Measurements from ENCODE around the gene HTN3.
"Not testable (repeated sequence)": the region's sequence is repeated elsewhere in the genome, so short reads cannot be mapped to it uniquely, and the experiment has no call there.

The HTN3 gene

GRCh38 chr4:70028159-70028558, at the start of gene HTN3:
Gene HTN3, plus strand, starts transcription at chr4:70028459. Its CDS starts 2,282 bp downstream, at chr4:70030741.
- DNase-seq; intact Hi-C loops (cut with DNase I): not testable (repeated sequence)

GRCh38 chr4:69984030-69984443, 44.2 kb upstream of the HTN3 start:
- intact Hi-C loops (cut with DNase I): no loop called here
- DNase-seq: peak in 8 of 42 donors; percentile 0 to 38 (median 10)

DNA sequence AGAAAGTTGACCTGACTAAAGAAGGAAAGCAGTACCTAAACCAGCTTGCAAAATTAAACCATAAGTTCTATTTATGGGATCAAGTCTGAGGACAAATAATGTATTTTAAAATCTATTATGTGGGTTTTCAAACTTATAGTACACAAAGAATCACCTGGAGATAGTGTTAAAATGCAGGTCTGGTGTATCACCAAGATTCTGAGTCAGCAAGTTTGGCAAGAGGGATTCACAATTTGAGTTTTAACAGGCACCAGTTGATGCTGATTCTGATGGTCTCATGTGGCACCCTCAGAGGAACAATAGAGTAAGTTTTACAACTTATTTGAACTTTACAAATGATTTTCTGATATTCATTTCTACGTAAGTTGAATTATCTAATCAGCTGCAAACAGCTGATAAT, 41.6 kb upstream of the HTN3 start:
- intact Hi-C loops (cut with DNase I): no loop called here
- DNase-seq: no peak

GRCh38 chr4:69991016-69991415, 37.2 kb upstream of the HTN3 start:
- intact Hi-C loops (cut with DNase I): no loop called here
- DNase-seq: no peak

DNA sequence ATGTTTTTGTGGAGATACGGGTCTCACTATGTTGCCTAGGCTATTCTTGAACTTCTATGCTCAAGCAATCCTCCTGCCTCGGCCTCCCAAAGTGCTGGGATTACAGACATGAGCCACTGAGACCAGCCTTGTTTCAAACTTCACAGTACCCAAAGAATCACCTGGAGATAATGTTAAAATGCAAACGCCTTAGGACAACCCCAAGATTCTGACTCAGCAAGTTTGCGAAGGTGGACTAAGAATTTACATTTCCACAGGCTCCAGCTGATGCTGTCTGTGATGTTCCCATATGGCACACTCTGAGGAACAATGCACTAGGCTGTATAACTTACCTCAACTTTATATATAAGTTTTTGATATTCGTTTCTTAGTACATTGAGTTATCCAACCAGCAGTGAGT, 33.5 kb upstream of the HTN3 start:
- no peak for DNase-seq
- intact Hi-C loops (cut with DNase I): no loop called here

GRCh38 chr4:69995526-69996016, 32.7 kb upstream of the HTN3 start, which contains the start of gene STATH:
Gene STATH, plus strand, starts transcription at chr4:69995966. Its CDS starts 2,472 bp downstream, at chr4:69998438.
- intact Hi-C loops (cut with DNase I): no loop called here

GRCh38 chr4:69999420-69999819, 28.8 kb upstream of the HTN3 start:
- intact Hi-C loops (cut with DNase I): no loop called here

More at GRCh38 chr4:69995526-69996016, 32.7 kb upstream of the HTN3 start, which contains the start of gene STATH:
- no peak for DNase-seq

GRCh38 chr4:70000711-70001110, 27.5 kb upstream of the HTN3 start:
- DNase-seq: no peak
- intact Hi-C loops (cut with DNase I): no loop called here

More at GRCh38 chr4:69999420-69999819, 28.8 kb upstream of the HTN3 start:
- no peak for DNase-seq

- intact Hi-C loops (cut with DNase I): no loop called here
- DNase-seq: no peak
Measured at GRCh38 chr4:70002507-70002906, 25.8 kb upstream of the HTN3 start.

- no peak for DNase-seq
- intact Hi-C loops (cut with DNase I): no loop called here
Measured at GRCh38 chr4:70008771-70009170, 19.5 kb upstream of the HTN3 start.

- DNase-seq; intact Hi-C loops (cut with DNase I): not testable (repeated sequence)
Measured at GRCh38 chr4:70019006-70019405, 9.3 kb upstream of the HTN3 start.

- intact Hi-C loops (cut with DNase I): no loop called here
- no peak for DNase-seq
Measured at GRCh38 chr4:70023218-70023617, 5.0 kb upstream of the HTN3 start.

DNA sequence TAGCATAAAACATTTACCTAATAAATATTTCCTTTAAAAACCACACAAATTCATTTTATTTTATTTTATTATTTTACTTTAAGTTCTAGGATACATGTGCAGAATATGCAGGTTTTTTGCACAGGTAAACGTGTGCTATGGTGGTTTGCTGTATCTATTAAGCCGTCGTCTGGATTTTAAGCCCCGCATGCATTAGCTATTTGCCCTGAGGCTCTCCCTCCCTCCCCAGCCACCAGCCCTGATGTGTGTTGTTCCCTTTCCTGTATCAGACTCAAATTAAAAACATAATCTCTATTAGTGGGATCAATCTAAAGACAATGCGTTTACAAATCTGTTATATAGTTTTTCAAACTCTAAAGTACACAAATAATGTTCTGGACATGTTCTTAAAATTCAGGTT, 1.2 kb upstream of the HTN3 start:
- intact Hi-C loops (cut with DNase I): no loop called here

GRCh38 chr4:70037559-70037958, 9.3 kb downstream of the HTN3 start:
- DNase-seq; intact Hi-C loops (cut with DNase I): not testable (repeated sequence)

More for the DNA sequence above, 1.2 kb upstream of the HTN3 start:
- DNase-seq: no peak

GRCh38 chr4:70039928-70040327, 11.7 kb downstream of the HTN3 start:
- DNase-seq; intact Hi-C loops (cut with DNase I): not testable (repeated sequence)

- no peak for DNase-seq
- intact Hi-C loops (cut with DNase I): no loop called here
Measured at GRCh38 chr4:70041652-70042286, 13.5 kb downstream of the HTN3 start.

DNA sequence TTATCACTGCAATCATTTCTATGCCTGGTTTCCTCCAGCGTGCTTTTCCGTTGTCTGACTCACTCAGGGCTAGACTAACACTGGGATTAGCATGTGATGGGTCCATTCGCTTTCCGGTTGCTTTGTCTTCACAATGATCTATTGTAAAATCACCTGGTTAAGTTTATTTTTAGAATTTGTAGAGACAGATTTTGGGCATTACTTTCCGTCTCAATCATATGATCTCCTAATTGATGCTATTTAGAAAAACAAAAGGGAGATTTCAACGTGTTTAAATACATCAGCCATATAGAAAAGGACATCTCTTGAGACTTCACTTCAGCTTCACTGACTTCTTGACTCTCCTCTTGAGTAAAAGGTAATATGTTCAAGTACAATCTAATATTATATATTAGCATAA, 21.9 kb downstream of the HTN3 start, which contains the start of gene HTN1:
Gene HTN1 (plus strand): TSS at position 301 of the 400 bp plus-strand sequence. CDS start 2,639 bp downstream, outside the sequence.
- intact Hi-C loops (cut with DNase I): not testable (repeated sequence)

DNA sequence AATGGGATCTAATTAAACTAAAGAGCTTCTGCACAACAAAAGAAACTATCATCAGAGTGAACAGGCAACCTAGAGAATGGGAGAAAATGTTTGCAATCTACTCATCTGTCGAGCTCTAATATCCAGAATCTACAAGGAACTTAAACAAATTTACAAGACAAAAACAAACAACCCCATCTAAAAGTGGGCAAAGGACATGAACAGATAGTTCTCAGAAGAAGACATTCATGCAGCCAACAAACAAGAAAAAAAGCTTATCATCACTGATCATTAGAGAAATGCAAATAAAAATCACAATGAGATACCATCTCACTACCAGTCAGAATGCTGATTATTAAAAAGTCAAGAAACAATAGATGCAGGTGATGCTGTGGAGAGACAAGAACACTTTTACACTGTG, 28.3 kb downstream of the HTN3 start:
- intact Hi-C loops (cut with DNase I); DNase-seq: not testable (repeated sequence)

More for the DNA sequence above, 21.9 kb downstream of the HTN3 start, which contains the start of gene HTN1:
- not testable (repeated sequence) for DNase-seq

- intact Hi-C loops (cut with DNase I): no loop called here
- no peak for DNase-seq
Measured at GRCh38 chr4:70057651-70058050, 29.4 kb downstream of the HTN3 start.

- intact Hi-C loops (cut with DNase I): no loop called here
- DNase-seq: no peak
Measured at GRCh38 chr4:70059149-70059548, 30.9 kb downstream of the HTN3 start.

- no peak for DNase-seq
- intact Hi-C loops (cut with DNase I): no loop called here
Measured at GRCh38 chr4:70062000-70062399, 33.7 kb downstream of the HTN3 start.
